ENCODE measurements around the gene IFNA2.
"Not testable (repeated sequence)": the region's sequence is repeated elsewhere in the genome, so short reads cannot be mapped to it uniquely, and the experiment has no call there.

IFNA2 gene

DNA sequence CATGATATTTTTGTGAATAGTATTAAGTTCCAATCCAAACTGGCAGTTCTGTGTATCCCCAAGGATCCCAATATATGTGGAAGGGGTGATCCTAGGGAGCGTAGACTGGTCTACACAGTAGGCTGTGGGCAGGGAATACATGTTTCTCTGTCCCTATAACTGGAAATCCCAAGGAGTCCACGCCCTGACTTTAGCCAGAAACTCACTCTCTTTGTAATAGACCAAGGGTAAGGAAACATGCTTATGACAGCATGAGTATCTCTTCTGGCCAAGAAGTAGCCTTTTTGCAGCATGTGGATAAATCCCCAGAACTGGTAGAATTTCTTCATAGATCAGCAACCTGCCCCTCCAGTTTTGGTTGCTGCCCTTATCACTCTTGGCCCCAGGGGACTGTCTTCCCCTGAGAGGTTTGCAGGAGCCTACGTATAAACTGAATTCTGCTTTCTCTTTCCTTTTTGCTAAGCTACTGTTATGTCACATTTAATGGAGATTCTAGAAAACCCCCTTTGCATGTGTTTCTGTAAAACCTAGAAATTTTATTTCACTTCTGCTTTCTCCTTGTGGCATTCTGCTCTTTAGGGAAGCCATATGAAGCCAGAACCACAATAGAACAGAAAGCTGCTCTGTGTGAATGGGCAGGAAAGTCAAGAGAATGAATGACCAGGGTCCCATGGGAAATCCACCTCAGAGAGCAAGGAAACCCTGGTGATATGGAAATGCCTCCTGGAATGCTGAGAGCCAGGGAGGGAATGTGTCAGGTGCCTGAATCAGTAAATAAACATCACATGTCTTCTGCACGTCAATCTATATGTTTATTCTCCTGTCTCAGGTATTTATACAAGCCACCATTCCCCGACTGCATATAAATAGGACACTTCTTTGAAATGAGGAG, 3.5 kb downstream of the IFNA2 start:
- no peak for DNase-seq

DNA sequence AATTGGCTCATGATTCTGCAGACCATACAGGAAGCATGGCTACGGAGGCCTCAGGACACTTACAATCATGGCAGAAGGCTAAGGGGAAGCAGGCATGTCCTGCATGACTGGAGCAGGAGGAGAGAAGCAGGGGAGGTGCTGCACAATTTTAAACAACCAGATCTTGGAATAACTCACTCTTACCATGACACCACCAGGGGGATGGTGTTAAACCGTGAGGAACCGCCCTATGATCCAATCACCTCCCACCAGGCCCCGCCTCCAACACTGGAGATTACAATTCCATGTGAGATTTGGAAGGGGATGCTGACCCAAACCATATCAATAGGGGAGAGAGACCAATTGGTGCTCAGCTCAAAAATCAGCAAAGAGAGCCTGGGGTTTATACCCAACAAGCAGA, 13.7 kb downstream of the IFNA2 start:
- not testable (repeated sequence) for DNase-seq

DNA sequence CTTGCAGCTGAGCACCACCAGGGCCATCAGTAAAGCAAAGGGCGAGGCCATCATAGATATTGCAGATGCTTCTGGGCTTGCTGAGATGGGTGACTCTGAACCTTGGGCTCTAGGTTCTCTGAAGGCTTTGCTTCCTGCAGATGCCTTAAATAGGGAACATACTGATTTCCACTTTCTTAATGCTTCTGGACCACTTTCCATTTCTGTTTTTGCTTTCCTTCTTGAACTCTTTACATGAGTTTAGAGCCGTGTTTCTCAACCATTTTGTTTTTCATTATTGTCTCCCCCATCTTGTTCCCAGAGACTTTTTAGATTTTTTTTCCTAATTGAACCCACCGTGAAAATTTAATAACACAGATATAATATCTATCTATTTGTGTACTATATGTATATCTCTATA, 17.2 kb downstream of the IFNA2 start, which contains the start of gene IFNA13:
Gene IFNA13 (minus strand): TSS at position 101 of the 400 bp plus-strand sequence. CDS start 47 bp downstream, at position 54.
- no peak for DNase-seq

DNA sequence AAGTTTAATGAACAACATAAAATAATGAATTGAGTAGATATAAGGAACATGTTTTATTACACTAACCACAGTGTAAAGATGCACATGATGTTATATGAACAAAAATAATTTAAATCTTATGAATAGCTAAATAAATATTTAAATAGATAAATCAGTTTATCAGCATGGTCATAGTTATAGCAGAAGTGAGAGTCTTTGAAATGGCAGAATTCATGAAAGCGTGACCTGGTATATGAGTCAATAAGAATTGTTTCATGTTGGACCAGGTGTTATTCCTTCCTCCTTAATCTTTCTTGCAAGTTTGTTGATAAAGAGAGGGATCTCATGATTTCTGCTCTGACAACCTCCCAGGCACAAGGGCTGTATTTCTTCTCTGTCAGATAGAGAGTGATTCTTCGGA, 18.0 kb downstream of the IFNA2 start:
- not testable (repeated sequence) for DNase-seq

DNA sequence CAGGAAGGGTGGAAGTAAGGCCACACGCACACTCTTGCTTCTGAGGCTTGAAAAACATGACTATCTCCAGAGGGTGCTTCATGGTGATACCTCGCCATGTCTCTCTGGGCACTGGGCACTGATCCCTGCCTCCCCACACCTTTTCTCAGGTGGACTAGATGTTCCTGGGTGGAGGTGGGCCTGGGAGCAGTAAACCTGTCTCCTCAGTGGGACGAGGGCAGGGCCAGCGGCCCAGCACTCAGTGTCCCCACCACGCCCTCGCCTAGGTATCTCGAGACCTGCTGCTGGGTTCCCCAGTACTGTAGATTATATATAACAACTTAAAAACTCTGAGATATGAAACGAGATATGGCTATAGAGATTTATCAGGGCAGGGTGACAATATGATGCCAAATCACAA, 22.9 kb downstream of the IFNA2 start:
- DNase-seq: no peak

DNA sequence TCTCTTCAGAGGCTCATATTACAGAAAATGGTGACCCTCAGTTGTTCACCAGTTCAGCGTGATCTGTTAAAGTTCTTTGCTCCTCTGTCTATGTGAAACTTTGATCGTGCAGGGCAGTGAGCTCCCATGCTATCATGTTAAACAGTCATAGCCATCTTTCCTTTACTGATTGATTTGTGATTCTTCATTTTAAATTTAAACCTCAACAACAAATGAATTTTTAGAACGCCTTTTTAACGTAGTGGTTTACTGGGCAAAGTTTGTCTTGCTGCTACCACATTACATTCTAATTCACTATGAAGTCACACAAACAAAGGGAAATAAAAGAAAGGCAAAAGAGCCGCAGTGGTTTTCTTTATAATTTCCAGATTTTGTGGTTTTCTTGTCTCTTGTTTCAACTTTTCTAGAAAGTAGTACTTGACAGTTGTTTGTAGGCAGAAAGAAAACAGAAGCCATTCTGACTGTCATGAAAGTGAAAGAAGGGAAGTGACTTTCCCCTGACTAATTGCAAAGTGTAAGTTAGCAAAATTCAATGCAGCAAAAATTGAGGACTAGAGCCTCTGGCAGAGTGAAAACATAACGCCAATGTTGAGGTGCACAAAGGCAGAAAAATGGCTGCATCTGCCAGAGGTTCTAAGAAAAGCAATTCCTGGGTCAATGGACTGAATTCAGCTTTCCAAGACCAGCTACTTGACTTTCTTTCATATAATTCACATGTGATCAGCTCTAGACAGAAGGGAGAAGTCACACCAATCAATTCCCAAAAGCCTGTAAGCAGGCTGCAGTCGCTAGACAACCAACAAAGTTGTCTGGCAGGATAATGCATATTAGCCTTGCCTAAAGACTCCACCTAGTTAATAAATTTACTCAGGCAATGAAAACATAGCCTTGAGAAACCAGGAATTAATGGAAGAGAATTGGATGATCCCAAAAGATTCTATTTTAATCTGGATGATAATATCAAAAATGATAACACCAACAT, 27.4 kb downstream of the IFNA2 start:
- DNase-seq: peak in 1 of 2 donors; percentile 2

DNA sequence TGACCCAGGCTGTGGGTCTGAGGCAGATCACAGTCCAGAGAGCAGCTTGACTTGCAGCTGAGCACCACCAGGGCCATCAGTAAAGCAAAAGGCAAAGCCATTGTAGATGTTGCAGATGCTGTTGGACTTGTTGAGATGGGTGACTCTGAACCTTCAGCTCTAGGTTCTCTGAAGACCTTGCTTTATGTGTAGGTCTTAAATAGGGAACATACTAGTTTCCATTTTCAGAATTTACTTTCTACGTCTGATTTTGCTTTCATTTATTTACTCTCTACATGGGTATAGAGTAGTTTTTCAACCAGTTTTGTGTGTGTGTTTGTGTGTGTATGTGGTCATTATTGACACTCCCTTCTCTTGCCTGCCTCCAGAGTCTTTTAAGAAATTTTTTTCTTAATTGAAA, 34.4 kb downstream of the IFNA2 start, which contains the start of gene IFNA6:
Gene IFNA6 (minus strand): TSS at position 101 of the 400 bp plus-strand sequence. CDS start 0 bp downstream, at position 101.
- no peak for DNase-seq

DNA sequence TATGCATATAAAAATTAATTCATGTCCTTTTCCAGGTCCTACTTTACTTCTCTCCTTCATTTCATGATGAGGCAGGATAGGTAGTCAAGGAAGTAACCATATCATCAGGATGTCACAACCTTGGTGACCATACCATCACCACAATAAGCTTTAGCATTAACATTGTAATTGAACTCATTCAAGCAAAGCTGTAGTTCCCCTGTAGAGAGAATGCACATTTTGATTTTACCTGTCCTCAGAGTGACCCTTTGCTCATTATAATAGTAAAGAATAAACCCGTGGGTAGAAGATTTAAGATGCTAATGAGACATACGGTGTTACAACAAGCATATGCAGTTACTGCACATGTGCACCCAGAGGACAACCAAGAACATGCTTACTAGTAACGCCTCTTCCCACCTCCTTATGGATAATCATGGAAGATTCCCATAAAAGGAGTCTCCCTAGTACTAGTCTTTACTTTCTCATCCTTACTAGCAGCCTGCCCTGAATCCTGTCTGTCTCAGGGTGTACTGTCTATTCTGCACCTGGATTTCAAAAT, 36.7 kb downstream of the IFNA2 start:
- DNase-seq: no peak

DNA sequence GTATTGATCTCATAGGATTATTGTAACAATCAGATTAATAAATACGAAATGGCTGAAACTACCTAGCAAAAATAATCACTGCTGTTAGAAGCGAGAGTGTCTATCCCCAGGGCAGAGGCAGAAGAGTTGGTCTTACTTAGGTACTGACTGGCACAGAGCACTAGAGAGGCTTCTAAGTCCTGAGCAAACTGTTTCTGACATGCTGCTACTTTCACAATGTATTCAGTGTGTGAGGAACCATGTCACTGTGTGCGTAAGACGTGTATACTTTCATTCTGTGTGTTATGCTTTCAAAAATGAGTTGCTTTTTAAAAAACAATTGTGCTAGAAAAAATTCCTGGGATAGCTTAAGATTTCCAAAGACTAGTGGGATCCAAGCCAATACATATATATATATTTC, 44.5 kb downstream of the IFNA2 start:
- DNase-seq: no peak

DNA sequence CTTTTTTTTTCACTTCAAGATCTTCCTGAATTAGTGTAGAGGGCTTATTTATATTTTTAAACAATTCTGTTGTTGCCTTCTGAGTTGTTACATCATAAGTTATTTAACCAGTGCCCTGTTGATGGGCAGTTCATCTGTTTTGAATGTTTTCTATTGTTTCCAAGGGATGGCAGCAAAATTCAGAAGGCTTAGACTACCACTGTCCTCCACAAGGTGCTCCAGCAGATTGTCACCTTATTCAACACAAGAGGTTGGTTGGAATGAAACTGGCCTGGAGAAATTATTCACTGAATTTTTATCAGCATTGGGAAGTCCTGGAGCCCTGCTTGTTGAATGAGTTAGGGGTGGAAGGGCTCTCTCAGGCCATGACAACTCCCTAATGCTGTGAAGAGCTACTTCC, 48.7 kb downstream of the IFNA2 start:
- DNase-seq: no peak

DNA sequence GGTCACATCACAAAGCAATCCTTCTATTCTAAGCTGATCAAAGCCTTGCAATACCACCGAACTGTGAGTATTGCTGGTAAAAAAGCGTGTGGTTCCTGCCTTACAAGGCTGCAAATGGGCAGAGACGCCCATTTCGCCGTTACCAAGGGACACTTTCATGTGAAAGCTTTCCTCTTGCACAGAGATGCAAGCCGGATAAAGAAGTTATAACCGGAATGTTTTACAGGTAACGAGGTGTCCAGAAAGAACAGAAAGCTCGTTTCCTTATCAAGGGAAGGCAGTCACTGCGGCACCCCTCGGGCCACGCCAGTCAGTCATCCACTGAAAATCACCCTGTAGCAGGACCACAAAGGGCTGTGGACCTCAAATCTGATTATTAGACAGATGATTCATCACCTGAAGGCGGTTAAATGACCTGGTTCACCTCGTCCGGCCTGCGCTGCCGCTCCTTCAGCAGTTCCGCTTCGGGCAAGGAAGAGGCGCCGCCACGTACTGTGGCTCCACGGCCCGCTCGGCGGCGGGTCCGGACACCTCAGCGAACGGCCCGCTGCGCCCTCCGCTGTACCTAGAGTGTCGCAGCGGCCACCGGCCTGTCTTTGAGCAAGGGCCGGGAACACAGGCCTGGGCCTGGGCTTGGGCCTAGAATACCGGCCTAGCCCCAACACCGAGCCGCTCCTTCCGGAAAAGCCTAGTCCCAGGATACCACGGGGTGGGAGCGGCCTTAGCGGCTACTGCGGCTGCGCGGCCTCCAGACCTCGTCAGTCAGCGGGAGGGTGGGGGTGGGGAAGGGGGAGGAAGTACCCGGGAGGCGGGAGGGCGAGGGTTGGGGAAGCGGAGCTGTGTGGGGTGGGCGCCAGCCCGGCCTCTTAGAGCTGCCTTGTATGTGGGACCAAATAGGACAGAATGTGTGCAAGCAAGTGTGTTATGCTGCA, 50.2 kb downstream of the IFNA2 start, which contains the start of gene KLHL9:
Gene KLHL9 (minus strand): TSS at position 704 of the 932 bp plus-strand sequence. CDS start 545 bp downstream, at position 159.
- peak; percentile 78 to 80 for DNase-seq
